Ovary (tissue), 9 donors: ENCODE results near the gene PUS3. TPM values are rescaled to one million over a fixed set of nuclear protein-coding genes. Genes with fewer than 3 reads are reported as not detected.

ENCODE experiments used
- DNase-seq, 5 donors: peaks; one replicate each; pipeline ENCODE4 v3.0.0-alpha.2; 2019 to 2020
- H3K27ac ChIP-seq, 2 donors: fragments of 200-600 bp; one replicate each; pipeline versions ENCODE4 v1.5.1 to v1.8.0; 2019 to 2022
- H3K27me3 ChIP-seq: fragments of 200-600 bp; one replicate; pipeline ENCODE4 v1.8.0; 2022
- H3K36me3 ChIP-seq: fragments of 200-600 bp; sonication (generic); one replicate; pipeline ENCODE4 v1.5.1; 2019
- H3K4me1 ChIP-seq: one replicate; pipeline ENCODE4 v1.8.1; 2013; ENCODE audit warnings: mild to moderate bottlenecking, moderate library complexity; ENCODE audit not compliant: insufficient read depth
- H3K4me3 ChIP-seq: fragments of 200-600 bp; sonication (generic); one replicate; pipeline ENCODE4 v1.5.1; 2017
- H3K9me3 ChIP-seq, 2 donors: fragments of 200-600 bp in 1 of 2; sonication (generic) in 1 of 2; one replicate each; pipeline versions ENCODE4 v1.5.1 to v1.8.1; 2013 to 2019; ENCODE audit warnings: mild to moderate bottlenecking in 1 of 2, moderate library complexity in 1 of 2
- CTCF ChIP-seq, 3 donors: fragments of 450-650 bp in 2 of 3; fragments of 200-600 bp in 1 of 3; IDR thresholded peaks; one replicate each; pipeline versions ENCODE4 v1.5.1 to v1.8.0; 2016 to 2022; ENCODE audit warnings: antibody characterized with exemption in 3 of 3, mild to moderate bottlenecking in 1 of 3
- EP300 ChIP-seq: sonication (generic); formaldehyde crosslinking; IDR thresholded peaks from one replicate; pipeline ENCODE4 v1.6.1; 2017; ENCODE audit warnings: antibody characterized with exemption
- POLR2A ChIP-seq: fragments of 450-650 bp; IDR thresholded peaks from one replicate; pipeline ENCODE4 v1.6.1; 2017; ENCODE audit warnings: antibody characterized with exemption, mild to moderate bottlenecking, moderate library complexity
- WGBS, 3 donors: extraction: QIAGEN DNeasy Blood & Tissue Kit in 1 of 3; methylation state at CpG; one replicate each; pipeline versions ENCODE4 v1.1.5 to v1.1.7; 2013 to 2017; 5-methylcytosine and 5-hydroxymethylcytosine counted together
- intact Hi-C, 4 donors: fragments of 100-400 bp; cut with DNase I; formaldehyde crosslinking; loops; one replicate each; pipeline versions ENCODE4 v1.11.0 to v1.15.1; 2022 to 2023
- polyA plus RNA-seq, 2 donors: library from polyadenylated mRNA; stranded (reverse); fragments of 200-250 nt in 1 of 2; fragments of 350-450 nt in 1 of 2; fragmentation: Illumina TruSeq in 1 of 2; extraction: RNeasy Lipid Tissue Mini Kit (QIAGEN cat#74804) in 1 of 2; gene quantifications; one replicate each; pipeline ENCODE4 v1.2.3, GENCODE V29; 2013 to 2014
- total RNA-seq, 7 donors: library from RNA; depleted of rRNA in 2 of 7; stranded (reverse); fragments of >200 nt in 2 of 7; fragmentation: NEBNext Ultra II Directional in 3 of 7; extraction: Animal tissue kit (Norgen Biotek cat#: 25700) in 3 of 7; gene quantifications; one replicate each; pipeline versions ENCODE4 v1.1.0 to v1.2.4, GENCODE V29; 2016 to 2023
- donor health status: DM: no; HTN: no; CAD: no; lungs with moderate emphysema.
- donor health status: DM: no; HTN: no; CAD: no.
- donor health status: Bipolar disorder and iron deficiency.
- donor health status: DM: yes; HTN: yes; CAD: no.
- donor health status: DM: no; HTN: no; CAD: no.
- donor health status: DM: yes; HTN: yes; CAD: no.

Gene PUS3
- total and polyA plus RNA-seq, 9 donors: 3.8 to 16.7 (median 8.9) TPM

GRCh38 chr11:125931668-125932067 is 28.7 kb upstream of the PUS3 start:
- DNase-seq: no peak
- intact Hi-C loops: no loop called here
- no peaks in the 10 kb centered on the region for H3K9me3 ChIP-seq
- no peak overlapping the region for H3K27ac ChIP-seq
- no peak overlapping the region for H3K4me3 ChIP-seq
- H3K27me3 ChIP-seq: no peaks in the 10 kb centered on the region
- WGBS, 3 donors: 42 to 61% (median 59%) methylated on average over 6 of the region's 6 CpGs
- no peaks in the 10 kb centered on the region for H3K36me3 ChIP-seq
- TF ChIP-seq CTCF (IDR thresholded peaks at IDR 0.05): no peak
- no peak for TF ChIP-seq EP300
- TF ChIP-seq POLR2A: no peak
- H3K4me1 ChIP-seq: peaks cover 3% of the 10 kb centered on the region

- Histone ChIP-seq H3K36me3 (no peaks in the 10 kb centered on the region), H3K27me3 (no peaks in the 10 kb centered on the region), H3K9me3 (no peaks in the 10 kb centered on the region), H3K4me1 (peaks cover 3% of the 10 kb centered on the region), H3K4me3 (no peak overlapping the region), H3K27ac (no peak overlapping the region)
- TF ChIP-seq EP300 (no peak), CTCF (IDR thresholded peaks at IDR 0.05) (no peak), POLR2A (no peak)
- WGBS, 3 donors: 61 to 82% (median 79%) methylated on average over 3 of the region's 3 CpGs
- no peak for DNase-seq
- intact Hi-C loops: no loop called here
These were observed 28.1 kb upstream of the PUS3 start for GRCh38 chr11:125931116-125931515.

- H3K9me3 ChIP-seq: no peaks in the 10 kb centered on the region
- H3K27me3 ChIP-seq: no peaks in the 10 kb centered on the region
- H3K36me3 ChIP-seq: no peaks in the 10 kb centered on the region
- intact Hi-C loops: no loop called here
- TF ChIP-seq POLR2A (no peak), EP300 (no peak), CTCF (IDR thresholded peaks at IDR 0.05) (no peak)
- no peak overlapping the region for H3K4me3 ChIP-seq
- no peak for DNase-seq
- no peaks in the 10 kb centered on the region for H3K4me1 ChIP-seq
- WGBS, 3 donors: 95 to 98% (median 96%) methylated on average over 11 of the region's 11 CpGs
- no peak overlapping the region for H3K27ac ChIP-seq
These were observed 27.1 kb upstream of the PUS3 start for GRCh38 chr11:125930076-125930450.

GRCh38 chr11:125929445-125930075 is 26.6 kb upstream of the PUS3 start:
- intact Hi-C loops: loop anchor here in 1 of 4 donors (5.0 kb wide), 1 partner anchor 263 kb away; no protein-coding TSS in a partner anchor
- DNase-seq: no peak

More at GRCh38 chr11:125929445-125930075, 26.6 kb upstream of the PUS3 start:
- Histone ChIP-seq H3K27ac (no peak overlapping the region), H3K4me3 (no peak overlapping the region), H3K9me3 (no peaks in the 10 kb centered on the region), H3K4me1 (no peaks in the 10 kb centered on the region), H3K27me3 (no peaks in the 10 kb centered on the region), H3K36me3 (no peaks in the 10 kb centered on the region)
- 89 to 90% (median 89%) methylated on average over 9 of the region's 9 CpGs for WGBS, 3 donors
- TF ChIP-seq CTCF (IDR thresholded peaks at IDR 0.05) (no peak), POLR2A (no peak), EP300 (no peak)
